Ammon's horn (tissue), 1 donor: ENCODE data around the gene ZCCHC4.

Experiments used
- DNase-seq: peaks from one replicate; pipeline ENCODE4 v3.0.0-alpha.2; 2016; ENCODE audit warnings: low spot score

The ZCCHC4 gene

DNA sequence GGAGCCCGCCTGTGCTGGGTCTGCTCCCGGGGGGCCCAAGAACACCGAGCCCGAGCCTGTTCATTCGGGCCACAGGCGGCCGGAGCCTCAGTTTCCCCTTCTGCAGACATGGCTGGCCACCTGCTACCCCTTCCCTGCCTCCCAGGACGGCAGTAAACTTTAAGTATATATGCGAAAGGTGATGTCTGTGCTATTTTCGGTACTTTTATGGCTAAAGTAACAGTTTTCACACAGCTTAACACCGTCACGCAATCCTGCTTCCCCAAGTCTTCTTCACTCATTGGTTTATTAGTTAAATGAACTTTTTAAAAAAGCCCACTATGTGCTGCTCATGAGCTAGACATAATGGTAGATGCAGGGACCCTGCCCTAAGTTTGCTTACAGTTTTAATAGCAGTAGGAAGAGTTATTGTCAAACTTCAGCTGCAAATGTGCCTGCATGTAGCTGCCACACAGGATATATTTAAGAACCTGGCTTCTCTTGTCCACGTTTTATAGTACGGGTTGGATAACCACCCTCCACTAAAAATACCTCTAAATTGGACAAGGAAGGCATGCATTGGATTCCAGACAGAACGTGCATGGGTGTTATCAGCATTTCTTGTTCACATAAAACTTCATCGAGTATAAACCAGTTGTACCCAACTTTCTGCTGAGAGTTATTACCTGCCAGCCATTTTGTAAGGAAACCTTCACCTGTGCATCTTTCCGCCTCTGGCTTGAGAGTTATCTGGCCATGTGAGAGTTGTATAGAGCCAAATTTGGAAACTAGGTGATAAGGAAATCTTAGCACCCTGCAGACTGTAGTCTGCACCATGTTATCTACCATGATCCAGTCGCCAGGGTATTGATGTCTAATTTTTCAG is 65.2 kb downstream of the ZCCHC4 start:
- no peak for DNase-seq

DNA sequence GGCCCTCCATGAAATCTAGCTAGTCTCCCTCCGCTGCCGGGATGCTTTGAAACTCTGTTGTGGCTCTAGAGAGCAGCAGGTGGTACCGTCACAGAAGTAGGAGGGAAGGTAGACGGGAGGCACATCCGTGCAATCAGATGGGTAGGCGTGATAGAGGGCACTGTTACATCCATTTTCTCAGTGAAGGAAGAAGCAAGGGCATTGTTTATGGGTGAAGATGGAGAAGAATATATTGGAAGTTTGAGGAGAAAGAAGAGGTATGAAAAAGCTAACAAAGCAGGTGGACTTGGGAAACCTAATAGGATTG is 65.8 kb downstream of the ZCCHC4 start:
- no peak for DNase-seq

DNA sequence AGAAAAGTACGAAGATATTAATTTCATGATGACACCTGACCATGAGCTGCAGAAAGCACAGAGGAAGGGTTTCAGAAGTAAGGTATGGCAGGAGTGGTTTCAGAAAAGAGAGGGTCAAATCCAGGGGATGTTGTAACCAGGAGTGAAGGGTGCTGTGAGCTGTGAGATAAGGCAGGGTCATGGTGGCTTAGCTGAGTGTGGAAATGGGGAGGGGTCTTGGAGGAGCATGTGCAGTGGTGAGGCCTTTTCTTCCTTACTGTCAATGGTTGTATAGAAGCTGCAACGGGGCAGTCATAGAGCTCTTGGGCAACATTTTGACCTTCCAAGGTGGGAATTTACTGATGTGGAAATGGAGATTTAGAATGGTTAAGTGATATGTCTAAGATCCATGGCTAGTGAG is 67.0 kb downstream of the ZCCHC4 start:
- no peak for DNase-seq

DNA sequence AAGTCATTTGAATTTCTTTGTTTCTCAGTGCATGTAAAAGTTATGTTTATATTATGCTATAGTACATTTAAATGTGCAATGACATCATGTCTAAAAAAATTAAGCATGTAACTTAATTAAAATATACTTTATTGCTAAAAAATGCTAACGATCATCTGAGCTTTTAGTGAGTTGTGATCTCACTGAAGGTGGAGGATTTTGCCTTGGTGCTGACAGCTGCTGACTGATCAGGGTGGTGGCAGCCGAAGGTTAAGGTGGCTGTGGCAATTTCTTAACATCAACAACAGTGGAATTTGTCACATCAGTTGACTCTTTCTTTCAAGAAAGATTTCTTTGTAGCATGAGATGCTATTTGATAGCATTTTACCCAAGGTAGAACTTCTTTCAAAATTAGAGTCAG is 71.1 kb downstream of the ZCCHC4 start:
- DNase-seq: no peak

DNA sequence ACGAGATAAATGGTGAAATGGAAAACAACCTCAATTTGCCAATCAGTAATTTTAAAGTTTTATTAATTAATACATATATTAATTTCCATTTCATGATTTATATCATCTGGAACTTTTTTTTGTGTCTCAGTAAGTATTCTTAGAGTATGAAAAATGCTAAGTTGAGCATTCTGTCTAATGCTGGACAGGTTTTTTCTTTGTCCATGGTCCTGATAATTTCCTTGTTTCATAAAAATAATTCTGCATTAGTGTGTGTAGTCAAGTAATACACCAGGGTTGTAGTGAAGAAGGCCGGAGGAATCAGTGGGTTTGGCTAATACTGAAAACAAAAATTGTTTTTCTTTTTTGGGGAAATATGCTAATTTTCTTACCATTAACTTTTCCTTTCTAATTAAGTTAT is 74.4 kb downstream of the ZCCHC4 start:
- DNase-seq: no peak

DNA sequence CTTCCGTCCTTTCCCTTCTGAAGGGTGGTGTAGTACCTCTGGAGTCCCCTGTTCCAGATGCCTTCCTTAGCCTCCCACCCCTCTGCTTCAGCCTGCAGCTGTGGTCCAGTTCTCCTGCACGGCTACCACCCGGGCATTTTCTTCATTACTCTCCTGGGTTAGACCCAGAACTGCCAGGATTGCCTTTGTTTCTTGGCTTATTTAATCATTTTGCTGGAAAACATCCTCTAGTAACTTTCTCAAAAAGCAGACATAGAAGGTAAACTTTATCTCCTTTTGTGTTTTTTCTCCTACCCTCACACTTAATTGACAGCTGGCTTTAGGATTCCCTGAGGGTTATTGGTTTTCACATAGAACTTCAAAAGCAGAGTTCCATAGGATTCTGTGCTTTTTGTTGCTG is 84.7 kb downstream of the ZCCHC4 start:
- no peak for DNase-seq

DNA sequence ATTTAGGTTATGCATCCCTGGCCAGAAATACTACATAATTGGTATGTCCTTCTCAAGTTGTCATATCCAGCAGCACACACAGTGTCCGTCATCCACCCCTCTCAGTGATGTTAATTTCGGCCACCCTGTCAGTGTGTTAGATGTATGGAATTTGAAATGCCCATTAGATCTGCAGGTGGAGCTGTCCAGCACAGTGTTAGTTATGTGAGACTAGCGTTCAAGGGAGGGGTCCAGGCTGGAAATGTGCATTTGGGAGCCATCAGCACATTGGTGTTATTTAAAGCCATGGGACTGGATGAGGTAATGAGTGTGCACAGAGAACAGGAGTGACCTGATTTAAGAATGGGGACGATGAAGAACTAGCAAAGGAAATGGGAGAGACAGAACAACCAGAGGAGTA is 86.9 kb downstream of the ZCCHC4 start:
- no peak for DNase-seq

DNA sequence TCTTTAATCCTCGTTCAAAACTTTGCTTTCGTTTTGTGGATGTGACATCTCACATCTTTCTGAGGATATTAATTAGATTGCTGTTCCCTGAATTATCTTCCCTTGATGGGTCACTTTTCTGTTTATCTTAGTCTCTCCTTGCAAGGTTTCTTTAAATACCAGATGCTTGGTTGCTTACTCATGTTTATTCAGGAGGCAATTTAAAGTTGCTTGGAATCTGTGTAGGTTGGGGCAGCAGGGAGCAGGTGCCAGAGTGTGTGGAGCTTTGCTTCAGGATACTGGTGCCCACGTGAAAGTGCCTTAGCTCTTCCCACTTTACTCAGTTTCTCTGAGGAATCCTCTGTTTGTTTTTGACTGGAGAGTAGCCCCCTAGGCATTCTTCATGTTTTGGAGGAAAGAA is 88.5 kb downstream of the ZCCHC4 start:
- no peak for DNase-seq

DNA sequence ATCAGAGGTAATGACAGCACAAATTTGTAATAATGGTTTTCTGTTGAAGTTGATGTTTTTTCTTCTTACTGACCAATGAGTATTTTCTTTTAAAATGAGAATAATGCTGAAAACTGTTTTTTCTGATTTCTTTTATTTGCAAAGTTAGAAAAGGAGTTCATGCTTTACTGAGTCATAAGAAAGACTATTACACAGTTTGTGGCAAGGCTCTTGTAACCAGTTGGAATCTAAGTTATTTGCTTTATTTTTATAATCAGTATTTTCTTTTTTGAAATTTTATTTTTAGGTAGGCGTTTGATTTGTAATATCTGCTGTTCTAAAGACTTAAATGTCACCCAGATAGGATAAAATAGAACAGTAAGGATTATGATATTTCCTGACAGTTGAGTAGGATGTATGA is 89.9 kb downstream of the ZCCHC4 start:
- no peak for DNase-seq

DNA sequence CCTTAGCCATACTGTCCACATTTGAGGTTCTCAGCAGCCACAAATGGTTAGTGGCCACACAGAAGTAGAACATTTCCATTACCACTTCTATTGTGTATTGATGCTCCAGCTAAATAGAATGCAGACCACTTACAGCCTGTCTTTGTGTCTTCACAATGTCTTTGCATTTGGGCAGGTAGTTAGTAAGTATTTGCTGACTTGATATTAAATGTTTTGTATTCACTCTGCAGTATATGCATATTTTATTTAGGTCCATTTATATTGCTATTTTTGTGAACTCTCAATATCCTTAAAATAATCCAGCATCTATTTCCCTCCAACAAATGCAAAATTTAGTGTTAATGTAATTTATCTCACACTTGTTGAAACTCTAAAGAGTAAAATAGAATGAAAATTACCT is 91.1 kb downstream of the ZCCHC4 start:
- no peak for DNase-seq

DNA sequence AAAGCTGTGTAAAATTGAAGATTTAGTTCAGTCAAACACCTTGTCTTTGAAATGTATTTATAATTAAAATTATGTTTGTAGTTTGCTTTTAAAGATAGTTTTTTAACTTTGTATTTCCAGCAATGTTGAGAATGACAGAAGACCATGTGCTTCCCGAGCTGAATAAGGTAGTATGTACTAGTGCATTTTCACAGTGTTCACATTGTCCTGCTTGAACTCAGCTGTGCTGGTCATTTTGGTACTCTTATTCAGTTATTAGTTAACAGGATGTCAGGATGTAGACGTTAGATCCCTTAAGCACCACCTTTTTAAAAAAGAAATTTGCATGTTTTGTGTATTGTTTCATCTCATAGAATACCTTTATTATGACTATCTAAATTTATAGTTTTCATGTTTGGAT is 92.9 kb downstream of the ZCCHC4 start:
- no peak for DNase-seq

DNA sequence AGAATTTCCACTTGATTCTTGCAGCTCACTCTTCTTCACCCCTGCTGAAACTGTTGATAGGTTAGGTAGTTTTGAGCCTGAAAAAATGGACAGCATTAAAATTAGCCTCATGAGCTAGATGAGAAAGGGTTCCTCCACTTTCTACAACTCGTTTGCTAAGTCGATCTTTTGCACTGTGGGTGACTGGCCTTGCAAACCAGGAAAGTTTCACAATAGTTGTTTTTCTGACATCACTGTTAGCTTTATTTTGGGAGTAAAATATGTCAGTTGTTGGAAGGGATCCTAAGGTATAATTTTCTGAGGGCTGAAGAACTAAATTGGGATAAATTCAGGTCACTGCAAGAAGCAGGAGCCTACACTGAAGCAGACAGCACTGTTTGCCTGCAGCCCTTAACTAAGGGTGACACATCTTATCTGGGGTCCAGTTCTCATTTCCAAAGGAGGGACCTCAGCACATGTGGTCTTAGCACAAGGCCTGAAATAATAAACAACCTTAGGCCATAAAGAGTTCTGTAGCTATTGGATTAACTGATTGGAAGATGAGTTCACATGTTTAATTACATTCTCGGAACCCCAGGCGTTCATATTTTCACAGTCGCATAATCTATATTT is 93.6 kb downstream of the ZCCHC4 start:
- DNase-seq: no peak

DNA sequence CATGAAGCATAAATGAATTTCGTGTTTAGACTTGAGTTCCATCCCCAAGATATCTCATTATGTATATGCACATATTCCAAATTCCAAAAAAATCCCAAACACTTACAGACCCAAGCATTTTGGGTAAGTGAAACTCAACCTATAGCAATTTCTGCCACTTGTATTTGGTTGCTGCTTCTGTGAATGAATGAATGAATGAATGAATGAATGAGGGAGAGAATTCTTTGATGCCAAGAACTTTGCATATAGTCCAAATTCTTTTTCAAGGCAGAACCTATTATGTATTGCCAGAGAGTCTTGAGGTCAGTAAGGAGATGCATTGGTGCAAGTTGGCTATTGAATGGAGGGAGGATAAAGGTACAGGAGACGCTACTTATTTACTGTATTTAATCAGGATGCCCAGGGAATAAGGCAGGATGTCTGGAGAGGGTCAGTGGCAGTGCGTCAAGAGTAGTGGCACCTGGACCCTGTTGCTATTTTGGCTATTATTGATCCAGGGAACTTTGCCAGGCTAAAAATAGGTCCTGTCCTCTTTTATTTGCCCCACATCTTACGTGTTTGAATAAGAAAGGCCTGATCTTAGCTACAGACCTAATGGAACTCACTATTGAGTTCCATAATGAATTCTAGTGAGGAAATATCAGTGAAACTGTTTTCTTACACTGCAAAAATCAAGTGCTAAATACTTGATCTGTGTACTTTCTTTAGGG is 98.4 kb downstream of the ZCCHC4 start:
- no peak for DNase-seq

DNA sequence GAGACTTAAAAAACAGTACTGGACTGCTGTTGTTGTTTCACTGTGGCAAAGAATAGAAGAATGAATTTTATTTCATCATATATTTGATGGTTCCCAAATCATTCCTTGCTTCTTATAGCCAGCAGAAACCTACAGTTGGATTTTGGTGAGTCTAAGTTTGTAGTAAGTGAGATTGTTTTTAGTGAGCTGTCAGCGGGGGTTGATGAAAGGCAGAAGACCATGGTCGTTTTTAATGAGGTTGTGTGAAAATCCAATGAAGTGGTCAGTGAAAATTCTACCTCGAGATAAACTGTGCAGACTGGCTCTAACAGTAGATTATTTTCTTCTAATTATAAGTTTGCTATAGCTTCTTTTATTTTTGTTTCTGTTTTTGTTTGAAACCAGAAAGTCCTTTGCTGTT is 100.7 kb downstream of the ZCCHC4 start:
- no peak for DNase-seq

DNA sequence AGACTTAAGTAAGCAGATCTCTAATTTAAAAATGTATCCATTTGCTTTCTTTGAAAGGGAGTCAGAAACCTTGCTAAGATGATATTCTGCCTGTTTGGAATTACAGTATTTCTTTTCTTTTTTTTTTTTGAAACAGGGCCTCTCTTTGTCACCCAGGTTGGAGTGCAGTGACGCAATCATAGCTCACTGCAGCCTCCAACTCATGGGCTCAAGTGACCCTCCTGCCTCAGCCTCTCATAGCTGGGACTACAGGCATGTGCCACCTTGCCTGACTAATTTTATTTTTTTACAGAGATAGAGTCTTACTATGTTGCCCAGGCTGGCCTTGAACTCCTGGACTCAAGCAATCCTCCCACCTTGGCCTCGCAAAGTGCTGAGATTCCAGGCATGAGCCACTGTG is 104.4 kb downstream of the ZCCHC4 start:
- DNase-seq: no peak
